AML-193 (cell line): ENCODE measurements around the gene RBM18.

Experiments
- DNase-seq, 2 experiments: peaks; one replicate each; lab custom pipeline; 2025; lab: John Stamatoyannopoulos, UW

RBM18 gene

GRCh38 chr9:122204055-122204454 lies 60.6 kb downstream of the RBM18 start:
- DNase-seq, result no peak

- no peak for DNase-seq
These were observed 62.5 kb downstream of the RBM18 start for GRCh38 chr9:122202111-122202510.

- DNase-seq, result no peak
These were observed 63.0 kb downstream of the RBM18 start for GRCh38 chr9:122201641-122202040.

- DNase-seq, result no peak
These were observed 63.6 kb downstream of the RBM18 start for GRCh38 chr9:122200960-122201595.

- DNase-seq, result no peak
These were observed 66.8 kb downstream of the RBM18 start for GRCh38 chr9:122197882-122198281.

GRCh38 chr9:122197426-122197825 lies 67.2 kb downstream of the RBM18 start:
- no peak for DNase-seq

- no peak for DNase-seq
These were observed 68.8 kb downstream of the RBM18 start for GRCh38 chr9:122195875-122196274.

- no peak for DNase-seq
These were observed 71.0 kb downstream of the RBM18 start for GRCh38 chr9:122193651-122194050.

- DNase-seq, result no peak
These were observed 71.6 kb downstream of the RBM18 start for GRCh38 chr9:122192914-122193525.

- DNase-seq, result no peak
These were observed 72.3 kb downstream of the RBM18 start for GRCh38 chr9:122192261-122192875.

GRCh38 chr9:122191584-122191983 lies 73.1 kb downstream of the RBM18 start:
- DNase-seq, result no peak

- DNase-seq, result no peak
These were observed 73.9 kb downstream of the RBM18 start for GRCh38 chr9:122190597-122191381.

- no peak for DNase-seq
These were observed 76.3 kb downstream of the RBM18 start for GRCh38 chr9:122188369-122188768.
